ENCODE data around the gene SUPV3L1. TPM values are rescaled to one million over a fixed set of nuclear protein-coding genes. Genes with fewer than 3 reads are reported as not detected.

The SUPV3L1 gene
- total RNA-seq, 1 donor from 2014 or later, result 45.0 TPM

DNA sequence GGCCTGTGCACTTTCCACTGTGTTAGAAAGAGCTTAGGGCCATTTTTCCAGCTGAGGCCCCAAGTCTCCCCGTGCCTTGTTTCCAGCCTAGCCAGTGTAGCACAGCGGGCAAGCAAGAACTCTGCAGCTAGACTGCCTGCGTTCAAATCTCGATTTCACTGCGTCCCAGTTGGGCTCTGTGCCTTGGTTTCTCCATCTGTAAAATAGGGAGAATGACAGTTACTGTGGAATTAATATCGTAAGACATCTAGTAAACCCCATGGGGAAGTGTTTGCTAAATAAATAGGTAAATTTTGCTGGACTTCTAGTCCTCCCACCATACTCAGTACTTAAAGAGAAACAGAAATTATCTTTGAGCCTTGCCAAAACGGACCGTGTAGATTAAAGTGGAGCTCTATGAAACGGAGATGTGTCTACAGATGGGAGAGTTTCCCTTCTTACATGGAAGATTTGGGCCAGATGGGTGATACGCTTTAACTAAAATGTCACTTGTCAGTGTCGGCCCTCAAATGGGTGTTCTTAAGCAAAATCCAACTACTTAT lies 36.6 kb downstream of the SUPV3L1 start:
- Mint-ChIP-seq H3K27me3 (ENCODE audit: unreplicated experiment) (peaks cover 3% of the 10 kb centered on the region), H3K4me3 (ENCODE audit: unreplicated experiment) (no peak overlapping the region), H3K9me3 (ENCODE audit: unreplicated experiment) (peaks cover 2% of the 10 kb centered on the region), H3K27ac (ENCODE audit: unreplicated experiment) (no peak overlapping the region), H3K36me3 (ENCODE audit: unreplicated experiment) (no peaks in the 10 kb centered on the region), H3K4me1 (ENCODE audit: low read depth, unreplicated experiment) (no peaks in the 10 kb centered on the region)
- DNase-seq, result no peak
- no peak for TF ChIP-seq CTCF (IDR thresholded peaks at IDR 0.05; ENCODE audit: partially characterized antibody, unreplicated experiment)

GRCh38 chr10:69217119-69217754 lies 37.2 kb downstream of the SUPV3L1 start:
- TF ChIP-seq CTCF (IDR thresholded peaks at IDR 0.05; ENCODE audit: partially characterized antibody, unreplicated experiment), result no peak
- Mint-ChIP-seq H3K4me1 (ENCODE audit: low read depth, unreplicated experiment) (no peaks in the 10 kb centered on the region), H3K27ac (ENCODE audit: unreplicated experiment) (no peak overlapping the region), H3K9me3 (ENCODE audit: unreplicated experiment) (peaks cover 2% of the 10 kb centered on the region), H3K36me3 (ENCODE audit: unreplicated experiment) (no peaks in the 10 kb centered on the region), H3K4me3 (ENCODE audit: unreplicated experiment) (no peak overlapping the region), H3K27me3 (ENCODE audit: unreplicated experiment) (peaks cover 3% of the 10 kb centered on the region)
- no peak for DNase-seq

GRCh38 chr10:69218831-69219230 lies 38.8 kb downstream of the SUPV3L1 start:
- no peak overlapping the region for H3K27ac Mint-ChIP-seq (ENCODE audit: unreplicated experiment)
- no peak for TF ChIP-seq CTCF (IDR thresholded peaks at IDR 0.05; ENCODE audit: partially characterized antibody, unreplicated experiment)

GRCh38 chr10:69220041-69220451 lies 40.0 kb downstream of the SUPV3L1 start, which contains the start of gene HKDC1:
HKDC1 (plus strand) TSS chr10:69220332; CDS start chr10:69220436, 104 bp downstream.
- H3K9me3 Mint-ChIP-seq (ENCODE audit: unreplicated experiment), result no peaks in the 10 kb centered on the region
- no peak for DNase-seq
- H3K27ac Mint-ChIP-seq (ENCODE audit: unreplicated experiment), result no peak within 1 kb of the TSS
- no peaks in the 10 kb centered on the region for H3K36me3 Mint-ChIP-seq (ENCODE audit: unreplicated experiment)
- H3K27me3 Mint-ChIP-seq (ENCODE audit: unreplicated experiment), result peaks cover 3% of the 10 kb centered on the region
- peaks cover 4% of the 10 kb centered on the region for H3K4me1 Mint-ChIP-seq (ENCODE audit: low read depth, unreplicated experiment)
- TF ChIP-seq CTCF (IDR thresholded peaks at IDR 0.05; ENCODE audit: partially characterized antibody, unreplicated experiment), result no peak
- no peak within 1 kb of the TSS for H3K4me3 Mint-ChIP-seq (ENCODE audit: unreplicated experiment)

More at GRCh38 chr10:69218831-69219230, 38.8 kb downstream of the SUPV3L1 start:
- Mint-ChIP-seq H3K27me3 (ENCODE audit: unreplicated experiment) (peaks cover 3% of the 10 kb centered on the region), H3K4me1 (ENCODE audit: low read depth, unreplicated experiment) (no peaks in the 10 kb centered on the region), H3K4me3 (ENCODE audit: unreplicated experiment) (no peak overlapping the region), H3K9me3 (ENCODE audit: unreplicated experiment) (no peaks in the 10 kb centered on the region), H3K36me3 (ENCODE audit: unreplicated experiment) (no peaks in the 10 kb centered on the region)
- DNase-seq, result no peak

- H3K27me3 Mint-ChIP-seq (ENCODE audit: unreplicated experiment), result peaks cover 5% of the 10 kb centered on the region
- no peak for TF ChIP-seq CTCF (IDR thresholded peaks at IDR 0.05; ENCODE audit: partially characterized antibody, unreplicated experiment)
- no peaks in the 10 kb centered on the region for H3K9me3 Mint-ChIP-seq (ENCODE audit: unreplicated experiment)
- H3K27ac Mint-ChIP-seq (ENCODE audit: unreplicated experiment), result no peak overlapping the region
- H3K4me1 Mint-ChIP-seq (ENCODE audit: low read depth, unreplicated experiment), result peaks cover 7% of the 10 kb centered on the region
- DNase-seq, result no peak
- H3K4me3 Mint-ChIP-seq (ENCODE audit: unreplicated experiment), result no peak overlapping the region
- H3K36me3 Mint-ChIP-seq (ENCODE audit: unreplicated experiment), result no peaks in the 10 kb centered on the region
These were observed 40.5 kb downstream of the SUPV3L1 start for GRCh38 chr10:69220507-69220906.
